Dermis microvascular lymphatic vessel endothelial cell (primary cell): Measurements from ENCODE around the gene PNPLA4. TPM values are rescaled to one million over a fixed set of nuclear protein-coding genes. Genes with fewer than 3 reads are reported as not detected.

Experiments used
- DNase-seq, 2 donors: peaks; one replicate each; pipeline versions ENCODE4 v3.0.0 to v3.0.0-alpha.2; 2010; ENCODE audit warnings: low read depth in 2 of 2
- total RNA-seq: library from RNA; depleted of rRNA; stranded (reverse); fragments of >200 nt; gene quantifications from 2 replicates; pipeline ENCODE4 v1.2.1, GENCODE V29; 2014

PNPLA4 gene
- 10.1 and 13.0 TPM in 2 replicates for total RNA-seq

DNA sequence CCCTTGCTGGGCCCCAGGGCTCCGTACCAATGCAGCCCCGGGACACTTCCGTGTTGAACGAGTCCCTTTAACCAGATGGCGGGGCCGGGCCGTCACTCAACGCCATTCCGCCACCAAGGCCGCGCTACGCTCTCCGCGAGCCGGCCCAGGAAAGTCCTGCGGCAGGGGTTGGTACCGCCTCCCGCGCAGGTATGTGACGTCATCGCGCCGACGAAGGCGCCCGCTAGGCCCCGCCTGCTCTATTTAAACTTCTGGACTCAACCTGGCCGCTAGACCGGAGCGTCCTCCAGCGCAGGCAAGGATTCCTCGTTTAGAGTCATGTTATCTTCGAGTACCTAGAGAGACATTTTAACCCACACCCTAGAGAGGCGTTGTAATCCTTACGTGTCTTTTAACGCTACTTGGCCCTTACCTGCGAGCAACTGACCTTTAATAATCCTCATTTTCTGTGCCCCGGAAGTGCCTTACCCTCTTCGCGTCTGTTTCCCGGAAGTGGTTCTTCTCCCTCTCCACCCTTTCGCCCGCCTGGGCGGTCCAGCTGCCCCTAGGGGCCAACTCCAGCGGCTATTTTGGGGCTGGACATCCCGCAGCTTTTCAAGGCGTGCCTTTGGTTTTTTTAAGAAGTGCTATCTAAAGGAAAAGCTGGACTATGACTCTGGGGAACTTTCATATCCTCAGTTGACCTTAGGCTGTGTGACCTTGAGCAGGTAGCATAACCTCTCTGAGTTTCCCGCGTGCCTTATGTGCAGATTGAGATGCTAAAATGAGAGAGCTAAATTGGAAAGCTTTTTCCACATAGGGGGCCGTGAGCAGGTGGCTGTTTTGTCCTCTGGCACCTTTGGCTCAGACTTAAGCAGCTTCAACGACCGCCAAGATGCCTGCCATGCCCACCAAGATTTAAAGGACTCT lies at the start of gene PNPLA4:
Gene PNPLA4, minus strand, starts transcription at position 155 of the 909 bp plus-strand sequence. CDS start 1,294 bp downstream, outside the sequence.
- DNase-seq = peak; percentile 71 to 79

GRCh38 chrX:7972586-7972985 lies 45.4 kb upstream of the PNPLA4 start:
- no peak for DNase-seq

DNA sequence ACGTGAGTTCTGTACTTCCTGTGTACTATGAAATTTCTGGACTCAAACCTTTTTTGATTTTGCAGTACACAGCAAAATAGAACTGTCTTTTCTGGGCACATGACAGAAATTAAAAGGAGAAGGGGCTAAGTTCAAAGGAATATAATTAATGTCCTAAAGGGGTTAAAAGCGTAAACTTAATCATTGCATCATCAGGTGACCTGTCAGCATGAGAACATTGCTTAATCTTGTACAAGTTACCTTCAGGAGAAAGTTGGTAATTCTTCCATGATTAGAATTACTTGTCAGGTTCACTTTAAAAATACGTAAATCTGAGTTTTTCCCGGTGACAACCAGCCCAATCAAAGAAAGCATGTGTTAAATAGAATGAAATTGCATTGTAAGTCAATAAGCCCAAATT lies 43.2 kb upstream of the PNPLA4 start:
- DNase-seq = no peak

GRCh38 chrX:7965436-7965835 lies 38.2 kb upstream of the PNPLA4 start:
- DNase-seq = no peak

DNA sequence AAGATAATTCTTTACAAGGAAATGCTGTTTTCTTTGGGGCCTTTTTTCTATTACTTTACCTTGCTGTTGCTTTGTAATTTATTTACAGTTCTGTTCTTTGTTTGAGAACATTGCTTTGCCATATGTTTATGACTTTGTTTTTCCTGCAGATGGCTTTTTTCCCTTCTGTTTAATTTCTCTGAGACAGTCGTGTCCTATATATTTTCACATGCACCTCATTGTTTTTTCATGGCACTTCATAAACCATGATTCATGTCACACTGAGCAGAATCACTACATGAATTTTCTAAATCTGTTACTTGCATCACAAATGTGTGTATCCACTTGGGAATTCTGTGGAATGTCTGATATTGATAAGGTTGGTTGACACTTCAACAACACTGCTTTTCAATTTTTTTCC lies 33.0 kb upstream of the PNPLA4 start:
- no peak for DNase-seq

- DNase-seq = no peak
Observed at GRCh38 chrX:7953446-7953845, 26.2 kb upstream of the PNPLA4 start.

DNA sequence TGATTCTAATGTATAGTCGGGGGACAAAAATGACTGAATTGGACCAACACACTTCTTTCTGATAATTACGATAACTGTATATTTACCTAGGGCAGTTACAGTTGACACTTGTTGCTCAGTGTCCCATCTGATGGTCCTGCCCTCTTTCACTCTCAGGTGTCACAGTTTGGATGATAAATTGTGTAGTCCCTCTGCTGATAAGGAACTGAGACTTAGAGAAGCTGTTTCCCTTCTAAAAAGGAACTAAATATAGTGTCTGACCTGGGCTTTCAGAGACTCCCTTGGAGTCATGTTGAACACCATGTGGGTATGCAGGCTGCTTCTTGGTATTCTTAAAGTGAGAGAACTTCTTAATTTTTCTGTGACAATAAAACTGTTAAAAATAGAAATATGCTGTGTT lies 23.7 kb upstream of the PNPLA4 start:
- no peak for DNase-seq

- DNase-seq = no peak
Observed at GRCh38 chrX:7948483-7948882, 21.3 kb upstream of the PNPLA4 start.

DNA sequence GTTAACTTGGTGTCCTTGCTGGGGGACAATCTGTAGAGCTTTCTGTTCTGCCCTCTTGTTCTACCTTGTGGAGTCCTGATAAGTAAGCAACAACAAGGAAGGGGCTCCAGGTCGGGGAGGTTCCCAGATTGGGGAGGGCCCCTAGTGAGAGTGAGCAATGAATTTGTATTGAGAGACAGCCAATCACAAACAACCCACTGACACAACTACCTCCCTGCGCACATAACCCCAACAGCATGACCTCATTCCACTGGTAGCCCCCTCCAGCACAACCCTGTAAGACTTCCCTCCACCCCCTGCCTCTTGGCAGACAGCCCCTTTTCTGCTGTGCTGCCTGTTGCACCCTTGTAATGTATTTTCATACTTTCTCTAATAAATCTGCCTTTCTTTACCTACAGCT lies 19.7 kb upstream of the PNPLA4 start:
- DNase-seq = no peak

GRCh38 chrX:7943600-7944245 lies 16.5 kb upstream of the PNPLA4 start:
- no peak for DNase-seq

- peak in 1 of 2 donors; percentile 3 for DNase-seq
Observed at GRCh38 chrX:7941390-7942042, 14.3 kb upstream of the PNPLA4 start.

- DNase-seq = no peak
Observed at GRCh38 chrX:7934026-7934425, 6.8 kb upstream of the PNPLA4 start.

DNA sequence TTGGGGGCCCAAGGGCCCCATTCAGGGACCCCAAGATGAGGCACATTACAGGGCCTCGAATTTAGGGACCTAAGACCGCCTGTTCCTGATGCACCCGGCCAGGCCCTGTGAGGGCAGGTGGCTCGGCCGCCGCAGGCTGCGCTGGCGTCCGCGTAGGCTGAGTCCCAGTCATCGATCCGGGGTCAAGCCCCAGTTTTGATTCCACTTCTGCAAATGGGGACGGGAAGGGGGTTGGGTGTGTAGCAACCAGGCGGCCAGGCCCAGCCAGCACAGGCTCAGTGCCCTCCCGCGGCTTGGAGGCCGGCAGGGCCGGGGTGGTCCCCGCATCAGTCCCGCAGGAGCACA lies 327 bp downstream of the PNPLA4 start:
- no peak for DNase-seq

GRCh38 chrX:7926501-7926900 lies 712 bp downstream of the PNPLA4 start:
- no peak for DNase-seq

DNA sequence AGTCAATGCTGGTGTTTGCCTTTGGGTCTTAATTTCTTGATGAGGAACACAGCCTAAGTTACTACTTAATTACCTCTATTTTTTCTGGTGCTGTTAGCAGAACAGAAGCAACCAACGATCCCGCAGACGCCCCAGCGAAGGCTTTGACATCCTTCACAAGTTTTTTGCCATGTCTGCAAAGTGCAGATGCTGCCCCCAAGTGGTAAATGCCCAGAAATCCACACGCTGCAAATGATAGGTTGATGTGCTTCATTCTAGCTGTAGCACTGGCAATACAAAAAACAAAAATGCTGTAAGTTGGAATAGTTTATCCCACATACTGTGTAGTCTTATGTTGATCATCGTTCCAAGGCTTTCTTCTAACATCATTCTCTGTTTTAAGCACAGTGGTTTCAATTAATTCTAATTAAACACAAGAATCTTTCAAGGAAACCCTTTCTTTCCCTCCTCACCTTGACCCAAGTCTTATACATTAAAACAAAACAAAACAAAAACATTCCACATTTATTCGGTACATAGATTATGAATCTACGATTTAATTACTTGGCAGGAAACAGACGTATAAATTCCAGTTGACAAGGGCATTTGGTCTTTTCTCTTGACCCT lies 1.2 kb downstream of the PNPLA4 start:
- DNase-seq = peak; percentile 55 to 62

DNA sequence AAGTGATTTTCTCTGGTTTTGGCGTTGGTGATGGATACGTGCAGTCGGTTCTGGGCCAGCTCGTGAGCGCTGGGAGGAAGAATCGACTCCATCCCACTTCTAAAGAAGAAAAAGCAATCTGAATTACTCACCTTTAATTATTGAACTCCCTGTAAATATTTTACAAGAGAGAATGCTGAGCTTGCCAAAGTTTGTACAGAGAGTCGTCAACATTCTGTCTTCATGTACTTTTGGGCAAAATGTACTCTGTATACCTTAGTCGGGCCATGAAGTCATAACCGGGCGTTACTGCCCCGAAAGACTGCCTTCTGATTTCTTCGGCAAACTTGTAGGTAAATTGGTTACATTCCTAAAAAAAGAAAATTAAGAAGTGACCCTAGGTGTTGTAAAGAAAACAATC lies 5.5 kb downstream of the PNPLA4 start:
- no peak for DNase-seq

DNA sequence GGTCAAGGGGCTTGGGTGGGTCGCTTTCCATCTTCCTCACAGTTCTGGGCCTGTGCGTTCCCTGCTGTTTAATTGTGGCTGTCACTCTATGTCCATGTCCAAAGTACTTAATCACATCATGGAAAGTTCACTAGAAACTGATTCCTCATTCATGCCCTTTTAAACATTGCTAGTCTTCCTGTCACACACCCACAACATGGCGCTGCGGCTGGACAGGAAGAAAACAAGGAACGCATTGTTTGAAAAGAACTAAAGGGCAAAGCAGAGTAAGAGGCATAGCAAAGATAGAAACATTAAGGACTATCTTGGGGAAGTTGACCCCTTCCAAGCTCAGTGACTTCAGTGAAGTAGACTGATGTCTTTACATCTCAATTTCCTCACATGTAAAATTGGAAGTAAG lies 18.4 kb downstream of the PNPLA4 start:
- DNase-seq = no peak

DNA sequence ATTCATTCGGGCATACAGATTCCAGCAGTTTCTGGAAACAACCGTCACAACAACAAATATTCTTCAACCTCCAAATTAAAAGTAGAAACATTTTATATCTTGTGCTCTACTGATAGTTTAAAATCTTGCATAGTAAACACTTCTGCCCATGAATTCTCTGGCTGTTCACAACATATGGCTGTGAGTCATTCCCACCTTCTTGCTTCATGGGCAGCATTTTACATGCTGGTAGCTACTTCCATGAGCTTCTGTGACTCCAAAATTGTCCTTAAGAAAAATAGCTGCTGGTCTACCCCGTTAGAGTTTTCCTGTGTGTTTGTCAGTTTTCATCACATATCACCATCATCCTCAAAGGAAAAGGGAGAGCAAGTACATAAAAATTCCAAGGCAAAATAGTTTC lies 22.7 kb downstream of the PNPLA4 start:
- DNase-seq = no peak

DNA sequence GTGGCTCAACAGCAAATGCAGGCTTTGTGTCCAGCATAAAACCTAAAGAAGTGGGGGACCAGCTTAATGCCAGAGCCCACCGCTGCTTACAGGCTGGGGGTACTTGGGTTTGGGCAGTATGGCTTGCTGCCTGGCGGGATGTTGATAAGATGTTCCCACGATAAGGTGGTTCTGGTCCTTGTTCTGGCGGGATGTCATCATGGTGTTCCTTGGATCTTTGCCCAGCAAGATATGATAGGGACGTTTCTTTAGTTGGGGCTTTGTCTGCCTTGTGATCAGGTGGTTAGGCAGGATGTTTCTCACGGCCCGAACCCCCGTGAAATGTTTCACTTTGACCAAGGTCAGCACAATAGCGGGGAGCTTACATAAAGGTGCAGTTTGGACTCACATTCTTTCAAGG lies 35.3 kb downstream of the PNPLA4 start:
- no peak for DNase-seq

DNA sequence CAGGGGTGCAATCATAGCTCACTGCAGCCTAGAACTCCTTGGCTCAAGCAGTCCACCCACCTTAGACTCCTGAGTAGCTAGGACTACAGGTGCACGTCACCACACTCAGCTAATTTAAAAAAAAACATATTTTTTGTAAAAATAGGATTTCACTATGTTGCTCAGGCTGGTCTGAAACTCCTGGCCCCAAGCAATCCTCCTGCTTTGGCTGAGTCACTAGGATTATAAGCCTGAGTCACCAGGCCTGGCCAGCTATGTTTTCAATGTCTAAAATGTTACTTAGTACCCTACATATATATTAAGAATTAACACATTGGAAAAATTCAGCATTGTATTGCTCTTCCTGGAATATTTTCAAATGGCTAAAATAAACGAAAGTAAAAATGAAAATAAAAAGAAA lies 37.5 kb downstream of the PNPLA4 start:
- no peak for DNase-seq

GRCh38 chrX:7889135-7889534 lies 38.1 kb downstream of the PNPLA4 start:
- DNase-seq = no peak

DNA sequence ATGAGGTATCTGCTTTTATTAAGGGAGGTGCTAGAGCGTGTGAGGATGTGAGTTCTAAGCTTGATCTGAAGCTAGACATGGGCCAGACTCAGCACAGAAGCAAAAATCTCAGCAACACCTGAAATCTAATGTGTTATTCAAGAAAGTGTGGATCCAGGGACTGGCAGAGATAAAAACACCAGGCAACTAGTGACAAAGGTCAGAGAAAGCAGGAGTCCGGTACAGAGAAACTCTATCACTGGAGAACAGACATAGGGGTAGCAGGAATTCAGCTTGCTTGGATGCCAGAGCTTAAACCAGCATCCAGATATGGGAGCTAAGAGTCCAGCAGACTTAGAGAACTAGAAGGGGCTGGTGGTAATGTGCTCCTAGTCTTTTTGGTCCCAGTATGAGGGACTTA lies 50.3 kb downstream of the PNPLA4 start:
- DNase-seq = no peak
